Left hindlimb (tissue), 1 donor: Measurements from ENCODE around the gene HACL1.

Experiments used
- DNase-seq: peaks from one replicate; pipeline ENCODE4 v3.0.0-alpha.2; 2018

The HACL1 gene

GRCh38 chr3:15601399-15602145, at the start of gene HACL1, which contains the start of gene BTD:
Gene HACL1, minus strand, starts transcription at chr3:15601569. Its CDS starts 106 bp downstream, at chr3:15601463.
Gene BTD, plus strand, starts transcription at chr3:15601745. Its CDS starts 33,695 bp downstream, at chr3:15635440.
- DNase-seq, result peak; percentile 99

DNA sequence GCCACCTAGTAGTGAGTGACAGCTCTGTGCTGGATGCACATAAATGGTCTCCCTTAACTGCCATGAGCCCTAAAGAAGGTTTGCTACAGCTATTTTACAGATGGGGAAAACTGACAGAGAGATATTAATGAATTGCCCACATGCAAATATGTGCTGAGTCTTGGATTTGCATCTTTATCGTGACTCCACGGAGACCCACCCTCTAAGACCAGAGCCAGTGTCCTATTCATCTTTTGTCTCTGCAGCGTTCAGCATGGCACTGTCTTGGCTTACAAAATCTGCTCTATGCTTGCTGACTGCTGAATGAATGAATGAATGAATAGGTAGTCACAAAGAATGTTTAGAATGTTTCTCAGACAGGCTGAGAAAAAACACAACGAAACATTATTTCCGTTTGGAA, 48.5 kb upstream of the HACL1 start:
- DNase-seq, result no peak

GRCh38 chr3:15649341-15649740, 48.0 kb upstream of the HACL1 start:
- no peak for DNase-seq

DNA sequence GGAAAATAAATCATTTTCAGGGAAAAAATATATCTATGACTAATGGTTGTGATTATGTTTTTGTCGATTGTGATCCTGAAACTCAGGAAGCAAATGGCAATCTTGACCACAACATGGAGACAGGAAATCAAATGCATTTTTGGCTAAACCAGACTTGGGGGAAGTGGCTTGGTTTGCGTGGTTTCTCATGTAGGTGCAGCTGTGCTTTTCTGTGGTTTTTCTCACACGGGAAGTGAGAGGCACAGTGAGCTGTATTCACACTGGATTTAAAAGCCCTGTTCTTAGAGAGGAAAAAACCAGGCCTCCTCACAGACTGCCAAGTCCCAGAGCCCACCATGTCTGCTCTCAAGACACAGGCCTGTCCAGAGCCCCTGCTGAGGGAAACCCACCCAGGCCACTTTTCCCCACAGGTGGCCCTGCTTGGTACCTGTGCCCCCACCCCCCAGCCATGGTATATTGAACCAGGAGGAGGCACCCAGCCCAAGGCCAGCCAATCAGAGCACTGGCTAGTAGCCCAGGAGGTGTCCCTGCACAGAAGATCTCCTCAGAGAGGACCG, 46.3 kb upstream of the HACL1 start:
- peak; percentile 57 for DNase-seq

DNA sequence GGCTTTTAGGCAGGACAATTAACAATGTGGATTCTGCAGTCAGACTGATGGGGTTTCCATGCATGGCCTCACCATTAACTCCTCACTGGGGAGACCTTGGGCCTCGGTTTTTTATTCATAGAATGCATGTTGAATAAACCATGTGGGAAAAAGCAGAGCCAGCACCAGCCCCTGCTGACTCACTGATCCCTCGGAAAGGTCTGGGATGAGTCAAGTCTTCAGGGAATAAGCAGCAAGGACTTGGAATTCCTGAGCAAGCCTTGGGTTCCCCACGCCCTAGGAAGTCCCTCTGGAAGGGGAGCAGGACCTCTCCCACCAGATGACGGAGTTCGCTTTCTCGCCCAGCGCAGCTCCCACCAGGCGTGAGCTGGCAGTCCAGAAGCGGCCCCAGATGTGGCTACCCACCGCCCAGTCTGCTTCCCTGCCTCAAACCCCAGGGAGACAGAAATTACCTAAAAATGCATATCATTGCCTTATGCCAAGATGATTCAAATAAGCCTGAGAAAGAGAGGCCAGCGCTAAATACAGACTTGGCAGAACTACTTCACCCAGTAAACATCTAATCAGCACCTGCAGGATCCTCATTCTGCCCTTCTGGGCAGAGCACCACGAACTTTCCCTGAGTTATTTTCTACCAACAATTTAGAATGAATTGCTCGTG, 45.6 kb upstream of the HACL1 start:
- DNase-seq, result peak; percentile 81

DNA sequence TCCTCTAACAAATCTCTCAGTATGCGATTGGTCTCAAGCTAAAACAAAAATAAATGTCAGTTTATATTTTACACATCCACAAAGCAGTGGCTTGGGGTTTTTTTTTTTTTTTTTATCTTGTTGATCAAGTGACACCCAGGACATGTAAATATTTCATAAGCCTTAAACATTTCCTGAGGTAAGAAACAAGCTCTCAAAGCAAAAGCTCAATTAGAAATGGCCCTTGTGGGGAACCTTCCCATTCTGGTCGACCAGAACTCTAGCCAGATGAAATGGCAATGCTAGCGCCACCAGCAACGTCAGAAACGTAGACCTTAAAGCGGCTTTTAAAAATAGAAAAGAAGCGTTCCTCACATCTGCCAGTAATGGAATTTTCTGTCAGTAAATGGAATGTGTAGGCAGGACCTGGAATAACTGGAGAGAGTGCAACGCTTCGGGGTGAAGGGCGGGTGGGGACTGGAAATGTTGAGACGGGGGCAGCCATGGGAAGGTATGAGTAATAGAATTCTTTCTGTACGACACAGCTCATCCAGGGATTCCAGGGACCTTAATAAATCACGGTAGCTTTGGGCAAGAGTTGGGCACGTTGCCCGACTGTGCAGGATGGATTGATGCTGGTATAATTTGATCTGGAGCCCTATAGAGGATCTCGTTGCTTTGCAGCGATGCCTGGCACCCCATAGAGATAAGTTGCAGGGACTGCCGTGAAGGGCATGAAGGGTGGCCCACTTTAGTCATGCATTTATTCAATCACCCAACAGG, 44.6 kb upstream of the HACL1 start:
- DNase-seq, result peak; percentile 87

DNA sequence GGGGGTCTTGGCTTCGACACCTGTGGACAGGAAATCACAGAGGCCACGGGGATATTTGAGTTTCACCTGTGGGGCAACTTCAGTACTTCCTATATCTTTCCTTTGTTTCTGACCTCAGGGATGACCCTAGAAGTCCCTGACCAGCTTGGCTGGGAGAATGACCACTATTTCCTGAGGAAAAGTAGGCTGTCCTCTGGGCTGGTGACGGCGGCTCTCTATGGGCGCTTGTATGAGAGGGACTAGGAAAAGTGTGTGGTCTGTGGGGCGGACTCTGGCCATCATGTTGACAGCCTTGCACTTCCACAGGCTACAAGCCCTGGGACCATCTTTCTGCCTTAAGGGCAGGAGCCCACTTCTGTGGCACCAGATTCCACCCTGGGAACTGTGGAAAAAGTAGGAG, 43.9 kb upstream of the HACL1 start:
- no peak for DNase-seq

DNA sequence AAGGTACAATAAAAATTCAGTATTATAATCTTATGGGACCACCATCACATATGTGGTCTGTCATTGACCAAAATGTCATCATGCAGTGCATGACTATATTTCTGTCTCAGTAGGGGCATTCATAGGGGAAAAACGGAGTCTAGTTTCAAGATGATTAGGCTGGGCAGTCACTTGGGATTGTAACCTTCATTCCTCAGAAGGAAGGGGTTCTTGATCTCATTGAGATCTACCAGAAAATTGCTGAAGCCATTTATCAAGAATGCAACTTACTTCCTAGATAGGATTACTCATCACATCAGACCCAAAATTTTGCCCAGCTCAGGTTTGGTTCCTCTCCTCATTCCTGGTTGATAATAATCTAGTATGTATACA, 37.5 kb upstream of the HACL1 start:
- no peak for DNase-seq

DNA sequence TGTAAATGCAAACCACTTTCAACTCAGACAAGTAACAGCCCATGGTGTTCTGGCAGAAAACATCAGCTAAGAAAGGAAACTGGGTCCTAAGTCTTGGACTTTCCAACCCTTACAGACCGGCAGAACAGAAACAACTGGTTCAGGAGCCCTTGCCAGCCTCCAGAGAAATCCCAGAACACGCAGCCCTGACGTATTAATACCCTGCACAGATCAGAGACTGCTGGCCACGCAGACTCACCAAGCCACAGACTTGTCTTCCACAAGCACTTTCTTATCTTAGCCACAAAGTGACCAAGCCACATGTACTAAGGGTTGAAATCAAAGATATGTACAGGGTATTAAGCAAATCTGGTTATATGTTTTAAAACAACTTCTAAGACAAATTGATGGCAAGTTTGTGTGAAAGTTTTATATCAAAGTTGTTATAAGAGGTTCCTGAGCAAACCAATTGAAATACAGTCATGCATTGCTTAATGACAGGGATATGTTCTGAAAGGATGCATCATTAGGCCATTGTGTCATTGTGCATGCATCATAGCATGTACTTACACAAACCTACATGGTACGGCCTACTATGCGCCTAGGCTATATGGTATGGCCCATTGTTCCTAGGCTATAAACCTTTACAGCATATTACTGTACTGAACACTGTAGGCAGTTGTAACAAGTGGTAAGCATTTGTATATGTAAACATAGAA, 37.0 kb upstream of the HACL1 start:
- DNase-seq, result no peak

GRCh38 chr3:15637131-15637951, 36.0 kb upstream of the HACL1 start:
- DNase-seq, result no peak

DNA sequence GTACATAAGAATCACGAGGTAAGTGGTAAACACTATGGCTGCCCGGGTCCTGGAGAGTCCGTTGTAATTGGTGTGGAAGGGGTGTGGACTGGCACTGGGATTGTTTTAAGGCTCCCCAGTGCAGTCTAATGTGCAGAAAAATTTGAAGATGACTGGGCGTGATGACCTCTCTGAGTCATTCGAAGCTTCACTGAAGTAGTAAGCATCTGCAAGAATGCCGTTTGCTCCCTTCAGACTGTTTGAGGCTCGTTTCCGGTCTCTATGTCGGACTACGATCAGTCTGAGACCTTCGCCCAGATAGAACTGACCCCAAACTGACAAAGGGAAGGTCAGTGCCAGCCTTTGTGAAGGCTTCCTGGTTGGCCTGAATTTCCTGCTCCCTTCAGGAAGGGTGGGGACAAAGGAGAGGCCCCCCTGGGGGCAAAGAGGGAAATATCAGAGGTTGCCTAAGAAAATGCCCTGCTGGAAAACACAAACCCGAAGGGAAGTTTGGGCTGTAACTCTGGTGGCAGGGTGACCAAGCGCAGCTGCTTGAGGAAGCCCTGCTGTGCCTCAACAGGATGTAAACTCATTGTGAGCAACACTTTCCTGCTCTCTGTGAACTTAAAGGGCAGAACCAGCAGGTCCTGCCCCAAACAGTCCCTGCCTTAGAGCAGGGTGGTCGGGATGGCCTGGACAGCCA, 34.8 kb upstream of the HACL1 start:
- DNase-seq, result no peak

DNA sequence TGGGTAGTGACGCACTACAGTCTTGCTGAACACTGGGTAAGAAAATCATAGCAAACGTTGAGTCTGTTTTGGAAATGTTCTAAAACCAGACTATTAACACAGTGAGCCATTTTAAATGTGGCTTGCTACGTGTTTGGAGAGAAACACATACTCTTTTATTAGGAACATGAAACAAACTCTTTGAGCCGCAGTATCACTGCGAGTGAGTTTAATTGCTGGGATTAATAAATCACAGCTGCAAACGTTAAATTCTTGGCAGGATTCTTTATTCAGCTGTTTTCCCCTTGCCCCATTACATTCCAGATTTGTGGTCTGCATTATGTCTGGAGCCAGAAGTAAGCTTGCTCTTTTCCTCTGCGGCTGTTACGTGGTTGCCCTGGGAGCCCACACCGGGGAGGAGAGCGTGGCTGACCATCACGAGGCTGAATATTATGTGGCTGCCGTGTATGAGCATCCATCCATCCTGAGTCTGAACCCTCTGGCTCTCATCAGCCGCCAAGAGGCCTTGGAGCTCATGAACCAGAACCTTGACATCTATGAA, 33.8 kb upstream of the HACL1 start:
- peak; percentile 82 for DNase-seq

DNA sequence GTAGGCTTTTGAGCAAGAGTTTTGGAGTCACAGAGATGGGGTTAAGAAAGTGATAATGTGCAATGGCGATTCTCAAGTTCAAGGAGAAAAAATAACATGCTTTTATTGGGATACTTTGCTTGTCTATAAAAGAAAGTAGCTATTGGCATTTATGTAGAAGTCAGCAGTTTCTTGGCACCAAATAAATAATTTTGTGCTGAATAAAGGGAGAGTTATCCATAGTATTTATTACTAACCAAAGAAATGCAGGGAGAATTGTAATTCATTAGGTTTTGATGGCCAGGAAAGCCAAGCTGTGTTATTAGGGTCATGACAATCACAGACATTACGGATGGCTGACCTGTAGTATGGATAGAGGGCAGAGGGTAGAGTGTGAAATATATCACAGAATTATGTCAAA, 33.3 kb upstream of the HACL1 start:
- DNase-seq, result no peak

DNA sequence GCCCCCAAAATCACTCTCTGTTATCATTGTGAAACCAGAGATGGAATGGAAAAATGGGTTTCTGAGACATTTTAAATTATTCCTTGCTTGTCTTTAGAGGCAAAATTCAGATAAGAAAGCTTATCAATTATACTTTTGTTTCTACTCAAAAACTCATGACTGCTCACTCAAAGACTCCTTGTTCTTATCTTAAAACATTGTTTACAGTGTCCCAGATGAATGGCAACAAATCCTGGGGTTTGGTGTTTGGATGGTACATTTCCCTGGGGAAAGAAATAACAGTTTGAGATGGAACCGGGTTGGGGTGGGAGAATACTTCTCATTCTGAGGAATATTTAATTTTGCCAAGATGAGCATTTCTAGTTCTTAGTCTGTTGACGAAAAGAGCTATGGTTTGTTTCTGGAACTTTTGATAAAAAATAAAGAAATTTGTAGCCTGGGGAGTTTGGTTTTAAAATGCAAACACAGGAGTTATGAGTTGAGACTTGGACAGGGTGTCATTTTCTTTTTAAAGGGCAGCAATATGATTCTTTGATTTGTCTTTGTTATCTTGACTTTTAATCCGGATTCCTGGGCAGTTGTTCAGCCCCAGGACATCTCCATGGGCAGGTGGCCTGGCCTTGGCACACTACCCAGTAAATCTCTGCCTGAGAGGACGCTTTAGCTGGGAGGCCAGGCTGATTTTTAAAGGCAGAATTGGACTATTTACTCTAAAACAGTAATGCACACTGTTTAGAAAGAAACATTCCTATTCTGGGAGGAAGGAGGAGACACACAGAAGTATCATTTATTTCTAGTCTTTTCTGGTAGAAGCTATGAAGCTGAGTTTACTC, 32.6 kb upstream of the HACL1 start:
- DNase-seq, result peak; percentile 50

GRCh38 chr3:15633159-15633558, 31.8 kb upstream of the HACL1 start:
- no peak for DNase-seq

- no peak for DNase-seq
These were observed 30.8 kb upstream of the HACL1 start for GRCh38 chr3:15632212-15632580.

DNA sequence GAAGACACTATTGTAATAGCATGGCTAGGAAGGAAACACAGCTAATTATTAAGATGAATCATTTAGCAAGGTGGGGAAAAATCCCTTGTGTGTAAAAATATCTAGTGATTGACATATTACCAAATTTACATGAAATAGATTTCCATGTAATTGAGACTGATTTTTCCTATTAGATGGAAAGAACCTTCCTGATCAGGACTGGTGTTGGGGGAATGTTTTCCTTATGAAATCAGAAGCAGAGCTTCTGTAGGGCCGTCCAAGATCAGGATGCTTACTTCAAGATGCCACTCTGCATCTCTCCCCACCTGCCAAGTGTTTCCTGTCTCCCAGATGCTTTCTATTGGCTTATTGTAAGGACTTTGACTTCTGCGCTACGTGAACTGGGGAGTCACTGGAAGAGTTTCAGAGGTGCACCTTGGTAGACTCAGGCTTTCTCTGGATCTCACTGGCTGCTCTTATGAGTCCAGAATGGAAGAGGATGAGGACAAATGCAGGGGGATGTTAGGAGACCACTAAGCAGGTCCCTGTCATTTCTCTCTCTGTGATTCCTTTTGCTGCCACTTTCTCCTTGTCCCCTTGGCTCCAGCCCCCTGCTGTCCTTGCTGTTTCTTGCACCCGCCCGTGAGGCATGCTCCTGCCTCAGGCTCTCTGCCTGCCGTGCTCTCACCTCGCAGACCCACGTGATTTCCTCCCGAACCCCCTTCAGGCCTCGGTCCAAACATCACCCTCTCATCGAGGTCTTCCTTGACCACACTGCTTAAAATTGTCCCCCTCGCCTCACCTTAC, 30.2 kb upstream of the HACL1 start:
- DNase-seq, result no peak

GRCh38 chr3:15630646-15631350, 29.4 kb upstream of the HACL1 start:
- DNase-seq, result no peak
